GM21390 (cell line): ENCODE results near the gene BAZ2B.
"Not testable (repeated sequence)": the region's sequence is repeated elsewhere in the genome, so short reads cannot be mapped to it uniquely, and the experiment has no call there.

ENCODE experiments used
- ATAC-seq: cut with Tn5 transposase; IDR thresholded peaks from one replicate; pipeline ENCODE4 v1.9.1; 2021; ENCODE audit not compliant: unreplicated experiment

The BAZ2B gene

GRCh38 chr2:159538801-159539200 lies 77.5 kb downstream of the BAZ2B start:
- ATAC-seq: no peak

DNA sequence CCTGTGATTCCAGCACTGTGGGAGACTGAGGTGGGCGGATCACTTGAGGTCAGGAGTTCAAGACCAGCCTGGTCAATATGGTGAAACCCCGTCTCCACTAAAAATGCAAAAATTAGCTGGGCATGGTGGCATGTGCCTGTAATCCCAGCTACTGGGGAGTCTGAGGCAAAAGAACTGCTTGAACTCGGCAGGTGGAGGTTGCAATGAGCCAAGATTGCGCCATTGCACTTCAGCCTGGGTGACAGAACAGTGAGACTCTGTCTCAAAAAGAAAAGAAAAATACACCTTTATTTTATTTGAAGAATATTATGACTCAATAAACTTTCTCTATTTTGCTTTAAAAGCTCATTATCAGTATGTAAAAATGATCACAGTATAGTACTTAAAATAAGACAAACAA lies 81.1 kb downstream of the BAZ2B start:
- ATAC-seq: not testable (repeated sequence)

- no peak for ATAC-seq
These were observed 84.9 kb downstream of the BAZ2B start for GRCh38 chr2:159531475-159531874.

DNA sequence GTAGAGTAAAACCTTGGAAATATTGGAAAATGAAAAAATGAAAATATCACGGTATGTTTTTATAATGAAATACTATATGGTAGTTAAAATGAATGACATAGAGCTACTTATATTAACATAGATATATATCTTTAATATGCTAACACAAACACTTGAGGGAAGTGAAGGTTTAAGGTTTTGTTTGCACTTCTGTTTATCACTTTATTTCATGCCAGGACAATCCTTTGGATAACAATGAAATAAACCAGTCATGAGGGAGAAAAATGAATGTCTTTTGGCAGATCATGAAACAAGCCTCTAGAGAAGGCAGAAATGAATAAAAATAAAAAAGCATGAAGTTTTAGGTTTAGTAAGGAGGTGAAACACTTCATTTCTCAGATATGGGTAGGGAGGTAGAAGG lies 89.9 kb downstream of the BAZ2B start:
- no peak for ATAC-seq

- ATAC-seq: no peak
These were observed 91.3 kb downstream of the BAZ2B start for GRCh38 chr2:159525012-159525411.

DNA sequence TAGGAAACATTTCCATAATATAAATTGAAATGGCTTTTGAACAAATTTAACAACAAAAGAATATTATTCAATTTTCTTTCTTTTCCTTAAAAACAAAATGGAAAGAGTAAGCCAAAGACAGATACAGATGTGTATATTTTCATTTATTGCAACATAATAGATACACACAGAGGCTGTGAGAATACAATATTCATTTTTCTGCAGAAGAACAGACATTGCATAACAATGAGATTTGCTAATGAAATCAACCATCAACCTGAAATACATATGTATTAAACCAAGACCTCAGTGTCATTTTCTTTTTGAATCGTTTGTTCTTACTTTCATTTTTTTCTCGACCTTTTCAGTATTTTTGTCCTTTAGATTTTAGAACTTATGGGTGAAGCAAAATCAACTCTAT lies 95.1 kb downstream of the BAZ2B start:
- ATAC-seq: no peak

DNA sequence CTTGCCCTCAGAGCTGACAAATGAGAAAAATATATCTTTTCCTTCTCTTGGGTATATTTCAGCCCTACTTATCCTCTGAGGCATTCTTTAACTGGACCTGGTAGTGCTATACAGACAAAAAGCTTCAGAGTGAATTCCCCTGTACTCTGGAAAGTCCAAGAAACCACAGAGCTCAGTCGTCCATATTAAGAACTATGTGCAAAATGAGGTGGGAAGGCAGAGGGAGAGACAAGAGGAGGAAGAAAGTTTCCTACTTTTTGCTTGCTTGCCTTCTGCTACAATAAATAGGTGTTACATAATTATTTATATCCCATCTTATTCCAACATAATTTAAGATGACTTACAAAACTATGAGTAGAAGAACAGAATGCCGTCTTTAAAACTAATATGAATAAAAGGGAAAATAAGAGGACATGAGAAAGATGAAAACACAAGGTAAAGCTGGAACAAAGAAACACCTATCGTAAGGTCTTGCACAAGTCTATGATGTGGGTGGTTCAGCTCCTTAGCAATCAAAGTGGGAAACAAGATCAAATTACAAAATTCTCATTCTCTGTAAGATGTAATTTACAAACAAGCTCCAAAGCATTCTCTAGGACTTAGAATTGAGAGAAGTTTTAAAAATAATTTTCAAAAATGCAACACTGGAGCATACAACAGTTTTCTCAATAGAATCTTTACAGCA lies 97.9 kb downstream of the BAZ2B start:
- no peak for ATAC-seq

DNA sequence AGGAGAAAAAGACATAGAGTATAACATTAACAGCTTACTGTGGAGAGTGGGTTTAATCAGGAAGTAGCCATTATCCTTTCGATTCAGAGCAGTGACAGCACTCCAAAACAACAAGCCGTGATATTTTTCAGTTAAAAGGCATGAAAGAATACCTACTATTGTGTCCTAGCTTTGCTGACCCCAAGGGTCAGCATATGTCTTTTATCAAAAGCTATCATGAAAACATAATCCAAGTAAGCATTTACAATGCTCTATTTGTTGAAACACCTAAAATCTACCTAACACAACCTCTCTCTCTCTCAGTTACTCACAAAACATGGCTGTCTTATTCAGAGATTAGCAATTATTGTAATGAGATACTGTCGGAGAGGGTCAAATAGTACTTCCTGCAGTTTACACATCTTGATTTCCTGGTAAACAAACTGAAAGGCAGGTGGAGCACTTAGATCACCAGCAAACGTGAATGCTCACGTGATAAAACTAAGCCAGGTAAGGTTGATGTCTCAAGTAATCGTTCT lies 100.0 kb downstream of the BAZ2B start:
- peak; percentile 86 for ATAC-seq

DNA sequence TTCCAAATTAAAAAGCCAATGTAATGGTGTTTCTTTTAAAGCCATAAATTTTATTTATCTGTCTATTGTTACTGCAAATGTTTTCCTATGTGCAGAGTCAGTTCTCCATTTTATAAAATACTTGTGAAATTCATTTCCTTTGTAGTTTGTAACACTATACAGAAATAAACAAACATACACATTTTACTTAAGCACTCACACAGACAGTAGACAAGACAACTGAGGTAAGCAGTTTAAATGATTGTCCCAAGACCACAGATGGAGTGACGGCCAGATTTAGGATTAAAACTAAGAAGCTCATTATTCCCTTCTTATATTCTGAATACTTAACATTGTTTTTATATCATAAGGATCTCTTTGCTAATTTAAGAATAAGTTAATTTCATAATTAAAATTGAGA lies 100.9 kb downstream of the BAZ2B start:
- ATAC-seq: no peak

GRCh38 chr2:159513745-159514144 lies 102.6 kb downstream of the BAZ2B start:
- no peak for ATAC-seq

- ATAC-seq: no peak
These were observed 108.2 kb downstream of the BAZ2B start for GRCh38 chr2:159508140-159508539.

GRCh38 chr2:159506764-159507440 lies 109.4 kb downstream of the BAZ2B start:
- ATAC-seq: no peak

GRCh38 chr2:159506202-159506601 lies 110.1 kb downstream of the BAZ2B start:
- ATAC-seq: no peak

- ATAC-seq: no peak
These were observed 111.2 kb downstream of the BAZ2B start for GRCh38 chr2:159505196-159505595.

GRCh38 chr2:159501743-159502142 lies 114.6 kb downstream of the BAZ2B start:
- ATAC-seq: no peak

DNA sequence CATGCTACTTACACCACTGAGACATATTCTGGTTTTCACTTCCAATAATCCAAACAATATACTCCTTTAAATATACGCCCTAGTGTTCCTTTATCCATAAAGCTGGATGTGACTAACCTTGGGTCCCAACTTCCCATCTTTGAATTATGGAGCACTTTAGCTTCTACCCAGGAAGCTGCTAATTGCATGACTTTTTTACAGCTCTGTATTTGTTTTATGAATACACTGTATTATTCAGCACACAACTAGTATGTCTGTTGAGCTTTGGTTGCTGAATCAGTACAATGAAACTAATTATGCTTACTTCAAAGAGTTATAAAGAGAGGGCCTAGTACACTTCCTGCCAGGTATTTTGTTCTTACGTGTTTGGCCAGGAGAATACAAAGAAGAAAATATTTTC lies 118.5 kb downstream of the BAZ2B start:
- ATAC-seq: no peak

- no peak for ATAC-seq
These were observed 119.1 kb downstream of the BAZ2B start for GRCh38 chr2:159497256-159497655.

DNA sequence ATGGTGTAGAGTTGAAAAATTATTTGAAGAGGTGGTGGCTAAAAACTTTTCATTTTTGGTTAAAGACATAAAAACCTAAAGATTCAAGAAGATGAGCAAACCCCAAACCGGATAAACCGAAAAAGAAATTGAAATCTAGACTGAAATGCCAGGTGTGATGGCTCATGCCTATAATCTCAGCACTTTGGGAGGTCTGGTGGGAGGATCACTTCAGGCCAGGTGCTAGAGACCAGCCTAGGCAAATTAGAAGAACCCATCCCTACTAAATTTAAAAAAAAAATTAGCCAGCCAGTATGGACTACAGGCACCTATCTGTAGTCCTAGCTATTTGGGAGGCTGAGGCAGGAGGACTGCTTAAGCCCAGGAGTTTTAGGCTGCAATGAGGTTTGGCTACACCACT lies 126.9 kb downstream of the BAZ2B start:
- no peak for ATAC-seq

DNA sequence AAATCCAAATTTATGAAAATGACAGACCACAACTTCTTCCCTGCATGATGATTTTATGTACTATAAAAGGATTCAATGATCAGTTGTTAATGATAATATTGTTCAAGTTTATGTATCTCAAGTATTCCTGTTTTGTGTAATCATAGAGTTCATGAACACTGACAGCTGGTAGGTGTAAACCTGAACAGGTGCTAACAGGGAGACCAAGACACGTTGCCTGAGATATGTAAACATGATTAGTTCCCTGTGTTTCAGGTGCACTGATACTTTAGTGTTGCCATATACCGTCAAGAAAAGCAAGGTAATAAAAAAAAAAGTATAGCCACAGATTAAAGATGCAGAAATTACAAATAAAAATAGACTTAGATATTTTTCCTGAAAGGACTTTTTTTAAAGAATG lies 131.8 kb downstream of the BAZ2B start:
- ATAC-seq: no peak

- ATAC-seq: no peak
These were observed 140.0 kb downstream of the BAZ2B start for GRCh38 chr2:159476329-159476728.

- no peak for ATAC-seq
These were observed 140.6 kb downstream of the BAZ2B start for GRCh38 chr2:159475793-159476192.

DNA sequence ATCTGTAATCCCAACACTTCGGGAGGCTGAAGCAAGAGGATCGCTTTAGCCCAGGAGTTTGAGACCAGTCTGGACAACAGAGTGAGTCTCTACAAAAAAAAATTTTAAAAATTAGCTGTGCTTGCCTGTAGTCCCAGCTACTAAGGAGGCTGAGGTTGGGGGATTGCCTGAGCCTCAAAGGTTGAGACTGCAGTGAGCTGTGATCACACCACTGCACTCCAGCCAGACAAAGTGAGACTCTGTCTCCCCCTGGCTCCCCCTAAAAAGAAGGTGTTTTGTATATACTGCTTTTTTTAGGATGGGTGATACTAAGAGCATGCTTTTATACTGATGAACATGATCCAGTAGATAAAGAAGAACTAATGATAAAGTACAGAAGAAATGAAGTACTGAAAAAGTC lies 145.0 kb downstream of the BAZ2B start:
- no peak for ATAC-seq

- no peak for ATAC-seq
These were observed 148.1 kb downstream of the BAZ2B start for GRCh38 chr2:159468257-159468656.
